Muscle of back (tissue), 13 donors: ENCODE data around the gene NAPB. TPM values are rescaled to one million over a fixed set of nuclear protein-coding genes. Genes with fewer than 3 reads are reported as not detected.
"Not testable (repeated sequence)": the region's sequence is repeated elsewhere in the genome, so short reads cannot be mapped to it uniquely, and the experiment has no call there.

Experiments
- DNase-seq, 3 donors: peaks; one replicate each; pipeline versions ENCODE4 v3.0.0 to v3.0.0-alpha.2; 2013
- long read RNA-seq, 9 donors: transcript quantifications; one replicate each; lab custom pipeline, GENCODE V29; 2026
- polyA plus RNA-seq, 10 donors: library from polyadenylated mRNA; unstranded; fragments of 120-200 nt; gene quantifications; one replicate each; pipeline ENCODE4 v1.2.1, GENCODE V29; 2013; ENCODE audit not compliant: insufficient read length in 10 of 10

NAPB gene
- 10 to 100 TPM in 2 of 10 donors, 1 to 10 TPM in 8; 5.0 to 12.9 (median 7.6) TPM for polyA plus RNA-seq
- long read RNA-seq, donor 1, partial matches to known transcripts = 0 of 1 reads
- long read RNA-seq, donor 1, other reads (novel, unspliced or antisense) = 0 of 1 reads
- long read RNA-seq, donor 2, partial matches to known transcripts = 0 of 1 reads
- long read RNA-seq, donor 2, other reads (novel, unspliced or antisense) = 0 of 1 reads
- long read RNA-seq, donor 3 = 0 reads
- long read RNA-seq, donor 4, partial matches to known transcripts = 0 of 1 reads
- long read RNA-seq, donor 4, other reads (novel, unspliced or antisense) = 0 of 1 reads
- long read RNA-seq, donor 5, partial matches to known transcripts = 0 of 1 reads
- long read RNA-seq, donor 5, other reads (novel, unspliced or antisense) = 0 of 1 reads
- long read RNA-seq, donor 6, partial matches to known transcripts = 0 of 3 reads
- long read RNA-seq, donor 6, other reads (novel, unspliced or antisense) = 0 of 3 reads
- long read RNA-seq, donor 7 = 0 reads
- long read RNA-seq, donor 8, partial matches to known transcripts = 0 of 2 reads
- long read RNA-seq, donor 8, other reads (novel, unspliced or antisense) = 0 of 2 reads
- long read RNA-seq, donor 9 = 0 reads

GRCh38 chr20:23420943-23421931, at the start of gene NAPB:
NAPB (minus strand) TSS chr20:23421488; CDS start chr20:23421402, 86 bp downstream.
- peak; percentile 93 to 98 (median 95) for DNase-seq

GRCh38 chr20:23466961-23467360, 45.7 kb upstream of the NAPB start:
- DNase-seq = not testable (repeated sequence)

GRCh38 chr20:23461180-23461579, 39.9 kb upstream of the NAPB start:
- DNase-seq = no peak

GRCh38 chr20:23459461-23460150, 38.3 kb upstream of the NAPB start:
- DNase-seq = peak in 1 of 3 donors; percentile 62

GRCh38 chr20:23456873-23457272, 35.6 kb upstream of the NAPB start:
- DNase-seq = no peak

GRCh38 chr20:23456409-23456808, 35.1 kb upstream of the NAPB start:
- peak in 1 of 3 donors; percentile 51 for DNase-seq

- DNase-seq = no peak
Observed at GRCh38 chr20:23455639-23456038, 34.4 kb upstream of the NAPB start.

GRCh38 chr20:23454816-23455215, 33.5 kb upstream of the NAPB start:
- DNase-seq = no peak

GRCh38 chr20:23453549-23454543, 32.6 kb upstream of the NAPB start:
- DNase-seq = no peak

- no peak for DNase-seq
Observed at GRCh38 chr20:23452776-23453175, 31.5 kb upstream of the NAPB start, which contains the start of gene CST11. CST11 (minus strand) TSS chr20:23452876; CDS start chr20:23452811, 65 bp downstream.

- DNase-seq = no peak
Observed at GRCh38 chr20:23451956-23452487, 30.7 kb upstream of the NAPB start.

- DNase-seq = no peak
Observed at GRCh38 chr20:23450877-23451276, 29.6 kb upstream of the NAPB start.

GRCh38 chr20:23449421-23449820, 28.1 kb upstream of the NAPB start:
- no peak for DNase-seq

GRCh38 chr20:23448167-23448566, 26.9 kb upstream of the NAPB start:
- DNase-seq = no peak

- no peak for DNase-seq
Observed at GRCh38 chr20:23446505-23446904, 25.2 kb upstream of the NAPB start.

GRCh38 chr20:23445596-23446217, 24.4 kb upstream of the NAPB start:
- DNase-seq = peak in 1 of 3 donors; percentile 66

GRCh38 chr20:23444859-23445258, 23.6 kb upstream of the NAPB start:
- no peak for DNase-seq

- DNase-seq = no peak
Observed at GRCh38 chr20:23442436-23442835, 21.1 kb upstream of the NAPB start.

- DNase-seq = peak; percentile 71 to 85 (median 75)
Observed at GRCh38 chr20:23441850-23442313, 20.6 kb upstream of the NAPB start.
